ENCODE data around the gene CPNE1. TPM values are rescaled to one million over a fixed set of nuclear protein-coding genes. Genes with fewer than 3 reads are reported as not detected.

Gene CPNE1
- total RNA-seq, 1 experiment from 2014 or later: 155 TPM

GRCh38 chr20:35587436-35587835 is 77.3 kb downstream of the CPNE1 start:
- TF ChIP-seq CTCF (conservative IDR thresholded peaks at IDR 0.05): no peak
- Histone ChIP-seq H3K79me2 (ENCODE audit: insufficient read depth, low read length) (no peaks in the 10 kb centered on the region), H4K20me1 (ENCODE audit: control insufficient read depth, insufficient read depth, insufficient read length) (no peaks in the 10 kb centered on the region), H3K4me2 (ENCODE audit: insufficient read depth, insufficient read length, low read length) (no peak overlapping the region), H3K27me3 (ENCODE audit: insufficient read depth, low read length) (no peaks in the 10 kb centered on the region), H2BK20ac (ENCODE audit: low read depth, low read length, poor library complexity, severe bottlenecking) (no peak overlapping the region), H3K27ac (ENCODE audit: insufficient read length, low read depth, low read length) (no peak overlapping the region), H3K23ac (ENCODE audit: insufficient read length, low read depth, low read length) (no peak overlapping the region), H2BK12ac (ENCODE audit: insufficient read length, low read depth, low read length) (no peak overlapping the region), H2BK15ac (ENCODE audit: low read depth, low read length) (no peak overlapping the region), H3K18ac (ENCODE audit: insufficient read length, low read depth, low read length) (no peak overlapping the region), H3K56ac (ENCODE audit: insufficient read length, low read depth, low read length) (no peak overlapping the region), H3K4ac (ENCODE audit: low read depth, low read length) (no peak overlapping the region), H2AFZ (ENCODE audit: low read length) (no peak overlapping the region), H3K79me1 (ENCODE audit: insufficient read depth, low read depth, low read length, poor library complexity, severe bottlenecking) (no peaks in the 10 kb centered on the region), H2AK5ac (ENCODE audit: insufficient read length, low read length) (no peak overlapping the region), H3T11ph (ENCODE audit: low read length) (no peak overlapping the region), H4K8ac (replicated peaks; ENCODE audit: insufficient read length, low read depth, low read length) (no peak overlapping the region), H4K5ac (ENCODE audit: insufficient read length, low read depth, low read length) (no peak overlapping the region), H2BK5ac (ENCODE audit: insufficient read length, low read length) (no peak overlapping the region), H4K91ac (ENCODE audit: insufficient read length, low read depth, low read length) (no peak overlapping the region), H3K23me2 (ENCODE audit: insufficient read length, low read depth, low read length, poor library complexity, severe bottlenecking) (no peaks in the 10 kb centered on the region), H3K9me3 (ENCODE audit: control insufficient read depth, low read depth, low read length) (no peaks in the 10 kb centered on the region), H3K9ac (ENCODE audit: extremely low read depth, insufficient read length, low read length) (no peak overlapping the region), H3K14ac (ENCODE audit: insufficient read depth, low read length) (no peak overlapping the region), H2BK120ac (ENCODE audit: low read depth, low read length, poor library complexity, severe bottlenecking) (no peak overlapping the region), H3K4me1 (ENCODE audit: insufficient read depth, low read length) (no peaks in the 10 kb centered on the region)
- peaks cover 0 to 4% of the 10 kb centered on the region in 2 experiments; a peak in 2 of 4 replicates for H3K4me1 Mint-ChIP-seq
- no CpG with 5 or more reads among the region's 2 CpGs for WGBS (ENCODE audit: extremely low coverage, insufficient read length, low lambda C conversion rate)
- H3K36me3 Mint-ChIP-seq (ENCODE audit: insufficient read depth in 1 of 3, low read depth in 3 of 3): peaks cover 0 to 1% (median 0%) of the 10 kb centered on the region in 3 experiments; a peak in 1 of 7 replicates
- no peak overlapping the region for H3K4me3 Mint-ChIP-seq
- DNase-seq: no peak
- H3K27me3 Mint-ChIP-seq (ENCODE audit: low read depth): no peaks in the 10 kb centered on the region
- no peaks in the 10 kb centered on the region; a peak in 1 of 5 replicates for H3K9me3 Mint-ChIP-seq
- no peak overlapping the region for H3K27ac Mint-ChIP-seq

Measured in H9 (cell line).